ENCODE results near the gene HOXC5.
"Not testable (repeated sequence)": the region's sequence is repeated elsewhere in the genome, so short reads cannot be mapped to it uniquely, and the experiment has no call there.

The HOXC5 gene

GRCh38 chr12:54077843-54078242 is 45.0 kb downstream of the HOXC5 start:
- DNase-seq: not testable (repeated sequence)

- DNase-seq: not testable (repeated sequence)
Measured at GRCh38 chr12:54079115-54079514, 46.3 kb downstream of the HOXC5 start.

DNA sequence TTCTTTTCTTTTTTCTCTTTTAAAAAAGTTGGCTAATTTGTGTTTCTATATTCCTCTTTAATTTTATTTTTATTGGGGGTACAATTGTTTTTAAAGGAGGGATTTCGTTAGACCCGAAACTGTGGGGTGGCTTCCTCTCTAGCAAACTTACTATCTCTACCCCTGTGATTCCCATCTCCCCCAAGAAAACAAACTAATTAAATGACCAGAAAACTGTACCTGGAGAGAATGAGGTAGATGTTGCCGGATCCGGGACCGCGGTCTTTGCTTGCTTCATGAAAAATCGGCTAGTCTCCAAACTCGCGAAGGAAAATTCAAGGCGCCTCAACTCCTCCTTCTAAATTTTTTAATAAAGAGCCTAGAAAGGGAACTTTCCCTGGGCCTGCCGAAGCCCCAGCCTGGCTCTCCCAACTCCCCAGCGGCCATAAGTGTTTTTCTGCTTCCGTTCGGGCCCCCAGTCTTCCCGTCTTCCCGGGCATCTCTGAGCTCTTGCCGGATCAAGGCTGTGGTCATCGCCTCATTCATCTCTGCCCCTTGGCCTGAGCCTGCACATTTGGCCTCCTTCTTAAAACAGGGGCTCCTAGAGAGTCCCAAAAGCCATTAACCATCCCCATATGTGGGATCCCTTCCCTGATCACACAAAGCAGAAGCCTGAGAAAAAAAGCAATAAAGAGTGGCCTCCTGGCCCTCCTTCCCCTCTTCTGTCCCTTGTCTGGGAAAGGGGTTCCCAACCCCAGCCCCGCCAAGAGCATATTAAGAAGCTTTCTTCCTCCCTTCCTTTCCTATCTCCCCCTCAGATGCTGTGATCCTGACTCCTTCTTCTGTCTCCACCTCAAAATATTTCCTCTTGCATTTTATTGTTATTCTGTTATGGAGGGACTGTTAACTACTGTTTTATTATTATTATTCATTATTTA is 47.4 kb downstream of the HOXC5 start:
- not testable (repeated sequence) for DNase-seq

DNA sequence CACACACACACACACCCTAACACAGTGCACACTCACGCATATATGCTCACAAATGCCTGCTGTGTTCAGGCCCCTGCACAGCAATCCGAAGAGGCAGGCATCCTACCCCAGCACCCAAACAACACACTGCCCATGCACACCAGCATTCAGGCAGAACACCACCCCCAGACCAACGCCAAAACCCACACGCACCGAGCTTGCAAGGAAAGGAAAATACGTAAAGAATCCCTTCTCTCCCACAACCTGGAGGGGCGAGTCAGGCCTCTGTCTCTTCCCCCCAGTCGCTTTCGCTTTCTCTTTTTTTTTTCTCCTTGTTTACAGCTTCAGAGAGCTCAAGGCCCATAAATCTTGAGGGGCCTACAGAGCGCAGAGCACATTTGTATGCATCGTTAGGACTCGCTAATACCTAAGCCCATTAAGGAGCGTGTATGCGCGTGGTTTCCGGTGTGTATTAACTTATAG is 48.2 kb downstream of the HOXC5 start:
- DNase-seq: not testable (repeated sequence)

GRCh38 chr12:54081581-54082396 is 48.9 kb downstream of the HOXC5 start:
- DNase-seq: not testable (repeated sequence)

DNA sequence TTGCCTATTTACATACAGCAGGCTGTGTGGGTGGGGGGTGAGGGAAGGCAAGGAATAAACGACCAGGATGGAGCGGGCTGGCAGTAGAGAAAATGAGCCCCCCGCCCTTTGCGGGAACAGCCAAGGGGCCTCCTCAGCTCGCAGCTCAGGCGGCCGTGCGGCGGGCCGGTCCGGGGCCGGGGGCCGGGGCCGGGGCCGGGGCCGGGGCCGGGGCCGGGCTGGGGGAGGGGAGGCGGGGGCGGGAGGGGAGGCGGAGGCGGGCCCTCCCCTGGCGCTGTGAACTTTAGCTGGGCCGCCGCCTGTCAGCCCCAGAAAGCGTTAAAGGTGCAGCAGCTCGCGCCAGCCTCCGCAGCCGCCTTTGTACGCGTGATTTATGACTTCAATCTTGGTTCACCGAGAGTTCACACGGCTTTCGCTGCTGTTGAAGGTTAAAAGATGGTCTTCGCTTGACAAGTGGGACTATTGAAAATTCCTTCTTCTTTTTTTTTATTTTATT is 49.6 kb downstream of the HOXC5 start:
- peak in 2 of 4 experiments; percentile 10 to 27 for DNase-seq
